ENCODE measurements around the gene PPM1F.
"Not testable (repeated sequence)": the region's sequence is repeated elsewhere in the genome, so short reads cannot be mapped to it uniquely, and the experiment has no call there.

PPM1F gene

GRCh38 chr22:21907638-21908522 is 44.8 kb downstream of the PPM1F start:
- Histone ChIP-seq H3K9ac (ENCODE audit: low read length) (no peak overlapping the region), H2AFZ (ENCODE audit: low read depth, low read length) (no peak overlapping the region), H3K23ac (ENCODE audit: low read length in 2 of 2) (no peak overlapping the region), H2BK120ac (ENCODE audit: low read depth, low read length) (no peak overlapping the region), H2BK15ac (ENCODE audit: low read depth, poor library complexity, severe bottlenecking) (no peak overlapping the region), H4K91ac (ENCODE audit: low read length) (no peak overlapping the region), H3K4me2 (ENCODE audit: low read length, poor library complexity, severe bottlenecking) (no peak overlapping the region), H3K4me3 (ENCODE audit: insufficient read depth in 1 of 2, low read depth in 1 of 2, low read length in 2 of 2) (no peak overlapping the region), H3K14ac (ENCODE audit: low read length in 2 of 2) (no peak overlapping the region), H2AK5ac (ENCODE audit: low read length, severe bottlenecking) (no peak overlapping the region), H2BK5ac (ENCODE audit: low read depth, low read length, poor library complexity, severe bottlenecking) (no peak overlapping the region), H3K79me1 (replicated peaks; ENCODE audit: low read length, poor library complexity, severe bottlenecking) (no peaks in the 10 kb centered on the region), H3K9me3 (ENCODE audit: control insufficient read depth, low read length) (no peaks in the 10 kb centered on the region), H3K4me1 (ENCODE audit: control insufficient read depth, insufficient read depth, low read depth, low read length) (peaks cover 2% of the 10 kb centered on the region), H3K27me3 (ENCODE audit: control insufficient read depth in 1 of 2, insufficient read depth in 1 of 2, low read length in 2 of 2) (no peaks in the 10 kb centered on the region), H3K36me3 (ENCODE audit: control insufficient read depth in 1 of 2, insufficient read depth in 2 of 2, low read depth in 1 of 2, low read length in 2 of 2) (no peaks in the 10 kb centered on the region), H3K27ac (ENCODE audit: low read length, poor library complexity, severe bottlenecking) (no peak overlapping the region), H3K4ac (ENCODE audit: low read depth in 1 of 2, low read length in 2 of 2) (no peak overlapping the region), H4K8ac (ENCODE audit: low read length) (no peak overlapping the region), H3K18ac (ENCODE audit: low read depth in 1 of 2, low read length in 2 of 2) (no peak overlapping the region), H2BK12ac (ENCODE audit: low read length in 2 of 2) (no peak overlapping the region)
- WGBS = 94% methylated on average over 5 of the region's 7 CpGs
- no peak for DNase-seq

GRCh38 chr22:21905234-21905633 is 47.4 kb downstream of the PPM1F start:
- H2BK5ac ChIP-seq (ENCODE audit: low read depth, low read length, poor library complexity, severe bottlenecking); H3K14ac ChIP-seq (ENCODE audit: low read length in 2 of 2); H3K27me3 ChIP-seq (ENCODE audit: control insufficient read depth in 1 of 2, insufficient read depth in 1 of 2, low read length in 2 of 2); H2BK120ac ChIP-seq (ENCODE audit: low read depth, low read length); H3K4me2 ChIP-seq (ENCODE audit: low read length, poor library complexity, severe bottlenecking); H4K8ac ChIP-seq (ENCODE audit: low read length); H4K91ac ChIP-seq (ENCODE audit: low read length); H3K79me1 ChIP-seq (replicated peaks; ENCODE audit: low read length, poor library complexity, severe bottlenecking); H2AK5ac ChIP-seq (ENCODE audit: low read length, severe bottlenecking); H3K18ac ChIP-seq (ENCODE audit: low read depth in 1 of 2, low read length in 2 of 2); DNase-seq; H3K27ac ChIP-seq (ENCODE audit: low read length, poor library complexity, severe bottlenecking); H3K9me3 ChIP-seq (ENCODE audit: control insufficient read depth, low read length); H3K4ac ChIP-seq (ENCODE audit: low read depth in 1 of 2, low read length in 2 of 2); H3K4me1 ChIP-seq (ENCODE audit: control insufficient read depth, insufficient read depth, low read depth, low read length); H3K9ac ChIP-seq (ENCODE audit: low read length); H3K4me3 ChIP-seq (ENCODE audit: insufficient read depth in 1 of 2, low read depth in 1 of 2, low read length in 2 of 2); H2BK15ac ChIP-seq (ENCODE audit: low read depth, poor library complexity, severe bottlenecking); H2BK12ac ChIP-seq (ENCODE audit: low read length in 2 of 2); H2AFZ ChIP-seq (ENCODE audit: low read depth, low read length); H3K36me3 ChIP-seq (ENCODE audit: control insufficient read depth in 1 of 2, insufficient read depth in 2 of 2, low read depth in 1 of 2, low read length in 2 of 2); H3K23ac ChIP-seq (ENCODE audit: low read length in 2 of 2): not testable (repeated sequence)
- 91% methylated on average over 10 of the region's 11 CpGs for WGBS

GRCh38 chr22:21904250-21904789 is 48.3 kb downstream of the PPM1F start:
- H3K27ac ChIP-seq (ENCODE audit: low read length, poor library complexity, severe bottlenecking) = no peak overlapping the region
- no peak for DNase-seq
- H4K91ac ChIP-seq (ENCODE audit: low read length) = no peak overlapping the region
- no peak overlapping the region for H3K4me3 ChIP-seq (ENCODE audit: insufficient read depth in 1 of 2, low read depth in 1 of 2, low read length in 2 of 2)
- WGBS = 94% methylated on average over 2 of the region's 4 CpGs
- H3K27me3 ChIP-seq (ENCODE audit: control insufficient read depth in 1 of 2, insufficient read depth in 1 of 2, low read length in 2 of 2) = no peaks in the 10 kb centered on the region
- H3K9me3 ChIP-seq (ENCODE audit: control insufficient read depth, low read length) = no peaks in the 10 kb centered on the region
- H3K36me3 ChIP-seq (ENCODE audit: control insufficient read depth in 1 of 2, insufficient read depth in 2 of 2, low read depth in 1 of 2, low read length in 2 of 2) = no peaks in the 10 kb centered on the region
- no peak overlapping the region for H3K14ac ChIP-seq (ENCODE audit: low read length in 2 of 2)
- H4K8ac ChIP-seq (ENCODE audit: low read length) = no peak overlapping the region
- no peaks in the 10 kb centered on the region for H3K79me1 ChIP-seq (replicated peaks; ENCODE audit: low read length, poor library complexity, severe bottlenecking)
- no peak overlapping the region for H2BK15ac ChIP-seq (ENCODE audit: low read depth, poor library complexity, severe bottlenecking)
- no peak overlapping the region for H2BK5ac ChIP-seq (ENCODE audit: low read depth, low read length, poor library complexity, severe bottlenecking)
- peaks cover 2% of the 10 kb centered on the region for H3K4me1 ChIP-seq (ENCODE audit: control insufficient read depth, insufficient read depth, low read depth, low read length)
- no peak overlapping the region for H3K9ac ChIP-seq (ENCODE audit: low read length)
- no peak overlapping the region for H3K4ac ChIP-seq (ENCODE audit: low read depth in 1 of 2, low read length in 2 of 2)
- H2AFZ ChIP-seq (ENCODE audit: low read depth, low read length) = no peak overlapping the region
- no peak overlapping the region for H3K18ac ChIP-seq (ENCODE audit: low read depth in 1 of 2, low read length in 2 of 2)
- H2AK5ac ChIP-seq (ENCODE audit: low read length, severe bottlenecking) = no peak overlapping the region
- H3K4me2 ChIP-seq (ENCODE audit: low read length, poor library complexity, severe bottlenecking) = no peak overlapping the region
- H2BK120ac ChIP-seq (ENCODE audit: low read depth, low read length) = no peak overlapping the region
- no peak overlapping the region for H2BK12ac ChIP-seq (ENCODE audit: low read length in 2 of 2)
- H3K23ac ChIP-seq (ENCODE audit: low read length in 2 of 2) = no peak overlapping the region

- H2BK12ac ChIP-seq (ENCODE audit: low read length in 2 of 2) = no peak overlapping the region
- H3K4me1 ChIP-seq (ENCODE audit: control insufficient read depth, insufficient read depth, low read depth, low read length) = peaks cover 2% of the 10 kb centered on the region
- no peak overlapping the region for H3K18ac ChIP-seq (ENCODE audit: low read depth in 1 of 2, low read length in 2 of 2)
- H3K4ac ChIP-seq (ENCODE audit: low read depth in 1 of 2, low read length in 2 of 2) = no peak overlapping the region
- H2BK5ac ChIP-seq (ENCODE audit: low read depth, low read length, poor library complexity, severe bottlenecking) = no peak overlapping the region
- H3K4me3 ChIP-seq (ENCODE audit: insufficient read depth in 1 of 2, low read depth in 1 of 2, low read length in 2 of 2) = no peak overlapping the region
- no peak overlapping the region for H4K91ac ChIP-seq (ENCODE audit: low read length)
- no peaks in the 10 kb centered on the region for H3K79me1 ChIP-seq (replicated peaks; ENCODE audit: low read length, poor library complexity, severe bottlenecking)
- no peaks in the 10 kb centered on the region for H3K36me3 ChIP-seq (ENCODE audit: control insufficient read depth in 1 of 2, insufficient read depth in 2 of 2, low read depth in 1 of 2, low read length in 2 of 2)
- no peaks in the 10 kb centered on the region for H3K27me3 ChIP-seq (ENCODE audit: control insufficient read depth in 1 of 2, insufficient read depth in 1 of 2, low read length in 2 of 2)
- H2AK5ac ChIP-seq (ENCODE audit: low read length, severe bottlenecking) = no peak overlapping the region
- H2AFZ ChIP-seq (ENCODE audit: low read depth, low read length) = no peak overlapping the region
- no peak overlapping the region for H3K4me2 ChIP-seq (ENCODE audit: low read length, poor library complexity, severe bottlenecking)
- H3K9ac ChIP-seq (ENCODE audit: low read length) = no peak overlapping the region
- H3K23ac ChIP-seq (ENCODE audit: low read length in 2 of 2) = no peak overlapping the region
- 89% methylated on average over 2 of the region's 4 CpGs for WGBS
- no peaks in the 10 kb centered on the region for H3K9me3 ChIP-seq (ENCODE audit: control insufficient read depth, low read length)
- H3K27ac ChIP-seq (ENCODE audit: low read length, poor library complexity, severe bottlenecking) = no peak overlapping the region
- DNase-seq = no peak
- H4K8ac ChIP-seq (ENCODE audit: low read length) = no peak overlapping the region
- no peak overlapping the region for H3K14ac ChIP-seq (ENCODE audit: low read length in 2 of 2)
- no peak overlapping the region for H2BK15ac ChIP-seq (ENCODE audit: low read depth, poor library complexity, severe bottlenecking)
- no peak overlapping the region for H2BK120ac ChIP-seq (ENCODE audit: low read depth, low read length)
These were observed 49.4 kb downstream of the PPM1F start for GRCh38 chr22:21903283-21903682.

All from mesenchymal stem cell (in vitro differentiated cells and primary cell).